NCI-H82 treated with DMSO at 0.1 percent for 48 hours (cell line): ENCODE results near the gene NSFL1C.
"Not testable (repeated sequence)": the region's sequence is repeated elsewhere in the genome, so short reads cannot be mapped to it uniquely, and the experiment has no call there.

ENCODE experiments used
- DNase-seq: peaks from one replicate; lab custom pipeline; 2025; ENCODE audit not compliant: unreplicated experiment; lab: John Stamatoyannopoulos, UW

NSFL1C gene

GRCh38 chr20:1466211-1467081 is at the start of gene NSFL1C:
Gene NSFL1C (minus strand): TSS chr20:1466849. CDS start chr20:1466824, 25 bp downstream.
- peak; percentile 58 for DNase-seq

DNA sequence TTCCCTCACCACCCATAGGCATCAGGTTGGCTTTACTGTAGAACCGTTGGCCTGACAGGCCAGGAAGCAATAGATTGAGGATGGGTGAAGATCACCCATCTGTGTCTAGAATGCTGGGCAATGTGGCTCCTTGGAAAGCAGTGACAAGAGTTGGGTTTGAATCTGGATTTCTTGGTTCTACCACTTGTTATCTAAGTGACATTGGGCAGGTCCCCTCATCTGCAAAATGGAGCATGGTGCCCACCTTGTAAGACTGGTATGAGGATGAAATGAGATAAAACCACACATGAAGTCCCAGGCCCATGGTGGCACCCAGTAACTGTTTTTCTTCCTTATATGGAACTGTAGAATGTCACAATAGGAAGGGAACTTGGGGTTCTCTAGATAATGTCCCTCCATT is 47.2 kb upstream of the NSFL1C start:
- no peak for DNase-seq

DNA sequence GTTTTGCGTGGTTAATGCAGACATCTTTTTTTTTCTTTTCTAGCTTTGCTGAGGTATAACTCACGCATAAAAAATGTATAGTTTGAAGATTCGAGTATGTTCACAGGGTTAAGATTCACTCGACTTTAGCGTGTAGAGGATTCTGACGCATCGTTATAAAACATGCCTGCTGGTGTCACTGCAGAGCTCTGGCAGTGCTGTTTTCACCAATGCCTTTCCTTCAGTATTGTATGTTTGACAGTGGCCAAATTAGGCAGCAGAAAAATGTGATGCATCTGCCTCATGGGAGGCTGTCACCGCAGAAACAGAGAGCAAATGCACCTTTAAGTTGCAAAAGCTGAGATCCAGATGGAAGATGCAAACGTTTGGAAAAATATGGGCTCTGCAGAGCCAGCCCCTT is 42.6 kb upstream of the NSFL1C start:
- DNase-seq = no peak

- no peak for DNase-seq
Measured at GRCh38 chr20:1508574-1508973, 41.9 kb upstream of the NSFL1C start.

DNA sequence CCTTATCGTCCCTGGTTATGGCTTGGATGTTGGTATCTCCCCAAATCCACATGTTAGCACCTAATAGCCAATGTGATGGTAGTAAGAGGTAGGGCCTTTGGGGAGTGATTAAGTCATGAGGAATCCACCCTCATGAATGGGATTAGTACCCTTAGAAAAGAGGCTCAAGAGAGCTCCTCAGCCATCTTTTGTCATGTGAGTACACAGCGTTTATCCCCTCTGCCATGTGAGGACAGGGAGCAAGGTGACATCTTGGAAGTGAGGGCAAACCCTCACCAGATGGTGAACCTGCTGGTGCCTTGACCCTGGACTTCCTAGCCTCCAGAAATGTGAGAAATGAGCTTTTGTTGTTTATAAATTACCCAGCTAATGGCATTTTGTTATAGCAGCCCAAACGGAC is 40.6 kb upstream of the NSFL1C start:
- DNase-seq = peak; percentile 7

- DNase-seq = no peak
Measured at GRCh38 chr20:1505871-1506270, 39.2 kb upstream of the NSFL1C start.

- DNase-seq = no peak
Measured at GRCh38 chr20:1505361-1505760, 38.7 kb upstream of the NSFL1C start.

DNA sequence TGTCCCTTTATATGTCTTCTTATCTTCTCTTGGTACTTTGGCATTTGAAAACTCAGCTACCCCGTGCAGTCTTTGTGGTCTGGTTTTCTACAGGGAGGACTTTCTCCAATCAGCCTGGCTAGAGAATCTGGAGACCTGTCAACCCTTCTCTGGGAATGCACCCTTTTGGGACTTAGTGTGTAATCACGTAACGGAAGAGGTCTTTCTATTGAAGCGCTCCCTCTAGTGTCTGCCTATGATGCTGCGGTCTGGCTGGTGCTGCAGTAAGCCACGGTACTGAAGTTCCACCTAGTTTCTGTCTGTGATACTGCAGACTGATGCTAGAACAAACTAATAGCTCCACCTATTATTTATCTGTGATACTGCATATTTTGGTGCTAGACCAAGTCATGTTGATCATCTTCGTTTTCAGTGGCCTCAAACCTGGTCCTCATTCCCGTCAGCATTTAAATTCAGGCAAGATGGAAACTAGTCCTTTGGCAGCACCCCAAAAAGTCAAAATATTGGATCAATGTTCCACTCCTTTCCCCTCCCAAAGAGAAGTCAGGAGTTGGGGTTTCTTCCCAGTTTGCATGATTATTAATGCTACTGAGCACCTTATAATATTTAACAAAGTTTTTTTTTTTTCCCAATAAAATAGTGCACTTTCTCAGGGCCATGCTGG is 37.0 kb upstream of the NSFL1C start:
- DNase-seq = peak; percentile 80

- DNase-seq = no peak
Measured at GRCh38 chr20:1500496-1500895, 33.8 kb upstream of the NSFL1C start.

GRCh38 chr20:1499528-1500420 is 33.1 kb upstream of the NSFL1C start:
- no peak for DNase-seq

DNA sequence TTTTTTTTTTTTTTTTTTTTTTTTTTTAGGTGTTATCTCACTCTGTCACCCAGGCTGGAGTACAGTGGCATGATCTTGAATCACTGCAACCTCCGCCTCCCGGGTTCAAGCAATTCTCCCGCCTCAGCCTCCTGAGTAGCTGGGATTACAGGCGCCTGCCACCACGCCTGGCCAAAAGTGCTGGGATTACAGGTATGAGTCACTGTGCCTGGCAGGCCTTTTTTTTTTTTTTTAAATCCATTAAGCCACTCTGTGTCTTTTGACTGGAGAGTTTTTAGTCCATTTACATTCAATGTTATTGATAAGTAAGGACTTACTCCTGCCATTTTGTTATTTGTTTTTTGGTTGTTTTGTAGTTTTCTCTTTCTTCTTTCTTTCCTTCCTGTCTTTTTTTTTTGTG is 30.7 kb upstream of the NSFL1C start:
- DNase-seq = not testable (repeated sequence)

DNA sequence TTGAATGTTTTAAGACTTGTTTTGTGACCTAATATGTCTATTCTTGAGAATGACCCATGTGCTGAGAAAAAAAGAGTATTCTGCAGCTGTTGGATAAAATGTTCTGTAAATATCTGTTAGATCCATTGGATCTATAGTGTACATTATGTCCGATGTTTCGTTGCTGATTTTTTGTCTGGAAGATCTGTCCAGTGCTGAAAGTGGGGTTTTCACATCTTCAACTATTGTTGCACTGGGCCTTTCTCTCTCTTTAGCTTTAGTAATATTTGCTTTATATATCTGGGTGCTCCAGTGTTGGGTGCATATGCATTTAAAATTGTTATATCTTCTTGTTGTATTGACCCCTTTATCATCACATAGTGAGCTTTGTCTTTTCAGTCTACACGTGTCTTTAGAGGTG is 30.3 kb upstream of the NSFL1C start:
- DNase-seq = no peak

DNA sequence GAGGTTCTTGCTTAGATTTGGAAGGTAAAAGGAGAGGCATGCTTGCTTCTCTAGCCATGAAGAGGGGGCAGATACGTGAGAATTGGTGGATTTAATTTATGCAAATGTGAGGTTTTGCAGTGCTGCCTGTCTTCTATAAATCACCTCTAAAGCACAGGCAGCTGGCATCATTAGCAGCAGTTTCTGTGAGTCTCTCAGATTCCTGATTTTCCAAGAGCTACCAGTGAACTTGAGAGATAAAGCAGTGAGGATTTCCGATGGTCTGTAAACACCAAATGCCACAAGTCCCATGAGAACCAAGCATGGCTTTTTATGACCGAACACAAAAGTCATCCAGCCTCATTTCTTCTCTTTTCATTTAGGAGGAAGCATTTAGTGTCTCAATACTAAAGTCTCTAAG is 27.8 kb upstream of the NSFL1C start:
- no peak for DNase-seq

GRCh38 chr20:1493536-1493935 is 26.9 kb upstream of the NSFL1C start:
- DNase-seq = no peak

DNA sequence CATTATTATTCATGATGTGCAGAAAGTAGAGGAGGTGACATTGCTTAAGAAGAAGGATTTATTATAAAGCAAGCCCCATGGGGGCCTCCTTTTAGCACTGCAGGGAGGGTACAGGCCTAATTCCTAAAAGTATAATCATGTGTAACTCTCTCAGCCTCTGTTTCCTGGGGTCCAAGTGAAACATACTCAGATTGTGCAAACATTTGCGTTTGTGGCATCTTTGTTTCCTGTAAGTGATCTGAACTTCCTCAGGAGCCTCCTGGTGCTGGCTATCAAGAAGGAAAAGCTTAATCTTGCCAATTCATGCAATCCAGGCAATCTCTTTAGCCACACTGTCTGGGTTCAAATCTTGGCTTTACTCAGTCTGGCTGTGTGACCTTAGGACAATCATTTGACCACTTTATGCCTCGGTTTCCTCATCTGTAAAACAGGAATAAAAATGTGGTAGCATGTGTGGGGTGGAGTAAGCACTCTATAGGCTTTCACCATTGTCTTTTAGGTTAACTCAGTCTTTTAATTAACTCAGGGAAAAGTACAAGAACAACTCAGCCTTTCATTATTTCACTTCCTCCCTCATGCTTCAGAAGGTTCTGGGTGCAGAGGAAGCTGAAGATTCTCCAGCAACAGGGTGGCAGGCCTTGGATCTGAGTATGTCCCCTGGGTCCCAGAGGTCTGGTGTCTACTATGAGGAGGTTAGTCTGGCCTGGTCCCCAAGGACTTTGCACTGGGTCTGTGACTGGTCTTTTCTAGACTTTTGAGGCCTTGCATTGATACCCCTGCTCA is 25.4 kb upstream of the NSFL1C start:
- DNase-seq = no peak

DNA sequence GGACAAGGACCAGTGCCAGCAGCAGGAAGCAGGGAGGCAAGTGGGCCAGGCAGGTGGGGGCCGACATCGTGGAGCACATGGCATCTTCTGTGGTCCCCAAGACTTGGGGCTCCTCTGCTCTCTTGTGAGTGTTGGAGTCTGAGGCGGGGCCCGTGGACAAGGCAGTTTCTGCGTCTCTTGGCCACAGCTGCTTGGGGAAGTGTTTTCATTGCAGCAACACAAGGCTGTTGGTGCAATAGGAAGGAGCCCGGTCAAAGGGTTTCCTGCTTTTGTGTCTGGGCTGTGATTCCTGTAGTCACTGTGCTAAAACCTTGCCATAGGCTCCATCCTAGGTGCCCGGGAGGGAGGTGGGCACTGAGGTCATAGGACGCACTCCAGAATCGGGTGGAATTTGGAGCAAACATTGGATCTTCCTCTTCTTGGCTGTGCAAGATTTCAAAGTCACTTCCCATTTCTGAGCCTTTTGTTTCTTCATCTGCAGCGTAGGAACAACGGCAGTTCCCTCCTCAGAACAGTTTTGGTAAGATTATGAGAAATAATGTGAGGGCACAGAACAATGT is 24.7 kb upstream of the NSFL1C start, which contains the start of gene SIRPB2:
TSS of gene SIRPB2 (minus strand) at position 140 of the 560 bp plus-strand sequence. CDS start at position 79, 61 bp downstream.
- no peak for DNase-seq

DNA sequence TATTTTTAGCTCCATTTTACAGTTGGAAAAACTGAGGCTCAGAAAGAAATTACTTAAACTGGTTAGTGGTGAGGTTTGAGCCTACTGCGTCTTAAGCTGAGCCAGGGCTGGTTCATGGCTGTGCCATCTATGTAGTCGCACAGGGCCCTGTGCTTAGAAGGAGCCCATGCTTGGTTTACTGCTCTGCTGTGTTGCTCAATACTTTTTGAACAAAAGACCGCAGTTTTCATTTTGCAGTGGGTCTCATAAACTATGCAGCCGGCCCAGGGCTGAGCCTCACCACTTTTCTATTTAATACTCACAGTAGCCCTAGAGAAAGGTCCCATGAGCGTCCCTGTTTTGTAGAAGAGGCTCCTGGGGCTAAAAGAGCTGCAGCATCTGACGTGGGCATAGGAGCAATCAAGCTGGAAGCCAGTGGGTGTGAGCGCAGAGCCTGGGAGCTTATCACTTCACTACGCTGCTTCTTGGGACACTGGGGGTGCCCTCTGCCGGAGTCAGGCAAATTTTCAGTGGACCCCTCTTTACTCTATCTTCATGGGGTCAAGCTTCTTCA is 24.1 kb upstream of the NSFL1C start:
- DNase-seq = no peak

DNA sequence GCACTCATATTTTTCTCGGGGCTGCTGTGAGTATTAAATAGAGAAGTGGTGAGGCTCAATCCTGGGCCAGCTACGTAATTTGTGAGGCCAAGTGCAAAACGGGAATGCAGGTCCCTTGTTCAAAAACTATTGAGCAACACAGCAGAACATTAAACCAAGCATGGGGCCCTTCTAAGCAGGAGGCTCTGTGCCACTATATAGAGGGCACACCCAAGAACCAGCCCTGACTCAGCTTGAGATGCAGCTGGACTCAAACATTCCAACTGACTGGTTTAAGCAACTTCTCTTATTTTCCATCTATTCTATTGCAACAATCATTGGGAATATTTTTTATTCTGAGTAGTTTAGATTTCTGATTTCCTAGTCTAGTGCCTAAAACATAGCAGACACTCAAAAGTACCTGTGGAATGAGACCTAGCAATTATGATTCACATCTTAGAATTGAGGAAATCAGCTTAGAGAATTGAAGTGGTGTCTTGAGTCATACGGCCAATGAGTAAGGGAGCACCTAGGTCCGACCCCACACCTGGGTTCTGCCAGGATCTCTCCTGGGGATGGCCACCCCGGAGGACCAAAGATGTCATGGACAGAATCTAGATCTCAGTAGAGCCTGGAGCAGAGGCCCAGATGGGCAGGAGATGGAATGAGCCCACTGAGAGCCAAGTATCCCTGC is 23.3 kb upstream of the NSFL1C start:
- no peak for DNase-seq

DNA sequence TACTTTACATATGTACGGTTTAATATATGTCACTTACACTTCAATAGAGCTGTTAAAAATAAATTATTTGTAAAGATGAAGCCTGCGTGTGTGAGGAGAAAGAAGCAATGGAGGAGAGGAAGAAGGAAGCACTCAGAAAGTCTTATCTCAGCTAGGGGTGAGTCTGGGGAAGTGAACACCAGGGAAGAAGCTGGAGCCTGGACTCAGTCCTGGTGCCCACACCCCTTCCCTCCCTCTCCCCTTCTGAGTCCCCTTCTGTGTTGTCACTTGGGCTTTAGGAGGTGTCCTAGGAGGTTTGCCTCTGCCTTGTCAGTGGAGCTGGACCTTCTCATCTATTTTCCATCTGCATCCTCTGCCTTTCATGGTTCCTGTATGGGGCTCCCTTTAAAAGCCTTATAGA is 22.7 kb upstream of the NSFL1C start:
- DNase-seq = no peak
